HUES48 (cell line): Measurements from ENCODE around the gene SLC24A3.

Experiments used
- H3K27ac ChIP-seq: one replicate; pipeline ENCODE4 v1.7.0; 2013; ENCODE audit warnings: low read depth, low read length, inconsistent platforms
- H3K27me3 ChIP-seq: 2 replicates; pipeline ENCODE4 v1.6.1; 2013; ENCODE audit warnings: mild to moderate bottlenecking, low read length; ENCODE audit not compliant: control insufficient read depth, insufficient read depth
- H3K36me3 ChIP-seq: 2 replicates; pipeline ENCODE4 v1.6.1; 2013; ENCODE audit warnings: low read length; ENCODE audit not compliant: control insufficient read depth, insufficient read depth
- H3K4me1 ChIP-seq: 2 replicates; pipeline ENCODE4 v1.6.1; 2013; ENCODE audit warnings: mild to moderate bottlenecking, low read length; ENCODE audit not compliant: control insufficient read depth, insufficient read depth
- H3K4me3 ChIP-seq: 2 replicates; pipeline ENCODE4 v1.5.1; 2013; ENCODE audit warnings: mild to moderate bottlenecking, low read depth, low read length
- H3K9ac ChIP-seq: 2 replicates; pipeline ENCODE4 v1.6.1; 2013; ENCODE audit warnings: mild to moderate bottlenecking, low read depth, low read length, moderate library complexity
- H3K9me3 ChIP-seq: 2 replicates; pipeline ENCODE4 v1.6.1; 2013; ENCODE audit warnings: low read length; ENCODE audit not compliant: control insufficient read depth, insufficient read depth

Gene SLC24A3

GRCh38 chr20:19256906-19257595 lies 44.6 kb downstream of the SLC24A3 start:
- Histone ChIP-seq H3K27ac (no peak overlapping the region), H3K9me3 (no peaks in the 10 kb centered on the region), H3K4me3 (no peak overlapping the region), H3K36me3 (no peaks in the 10 kb centered on the region), H3K27me3 (no peaks in the 10 kb centered on the region), H3K4me1 (0 out of 2 replicates have a peak, but pooled peaks cover 2% of the 10 kb centered on the region), H3K9ac (no peak overlapping the region)

GRCh38 chr20:19257865-19258264 lies 45.4 kb downstream of the SLC24A3 start:
- Histone ChIP-seq H3K9me3 (no peaks in the 10 kb centered on the region), H3K36me3 (no peaks in the 10 kb centered on the region), H3K27ac (no peak overlapping the region), H3K27me3 (no peaks in the 10 kb centered on the region), H3K9ac (no peak overlapping the region), H3K4me3 (no peak overlapping the region), H3K4me1 (0 out of 2 replicates have a peak, but pooled peaks cover 2% of the 10 kb centered on the region)

GRCh38 chr20:19259141-19259591 lies 46.7 kb downstream of the SLC24A3 start:
- Histone ChIP-seq H3K4me3 (no peak overlapping the region), H3K9ac (no peak overlapping the region), H3K9me3 (no peaks in the 10 kb centered on the region), H3K36me3 (no peaks in the 10 kb centered on the region), H3K27me3 (no peaks in the 10 kb centered on the region), H3K4me1 (0 out of 2 replicates have a peak, but pooled peaks cover 2% of the 10 kb centered on the region), H3K27ac (no peak overlapping the region)

GRCh38 chr20:19260412-19261090 lies 48.1 kb downstream of the SLC24A3 start:
- Histone ChIP-seq H3K9me3 (no peaks in the 10 kb centered on the region), H3K4me3 (no peak overlapping the region), H3K27me3 (no peaks in the 10 kb centered on the region), H3K9ac (no peak overlapping the region), H3K4me1 (peaks cover 6% of the 10 kb centered on the region; the same call in 1 of the 2 replicates), H3K36me3 (no peaks in the 10 kb centered on the region), H3K27ac (no peak overlapping the region)

- Histone ChIP-seq H3K27me3 (no peaks in the 10 kb centered on the region), H3K9ac (no peak overlapping the region), H3K4me3 (no peak overlapping the region), H3K27ac (no peak overlapping the region), H3K9me3 (no peaks in the 10 kb centered on the region), H3K4me1 (peaks cover 4% of the 10 kb centered on the region; the same call in 1 of the 2 replicates), H3K36me3 (no peaks in the 10 kb centered on the region)
Measured at GRCh38 chr20:19264191-19264590, 51.7 kb downstream of the SLC24A3 start.

GRCh38 chr20:19265646-19266374 lies 53.4 kb downstream of the SLC24A3 start:
- Histone ChIP-seq H3K9me3 (no peaks in the 10 kb centered on the region), H3K27ac (no peak overlapping the region), H3K36me3 (no peaks in the 10 kb centered on the region), H3K27me3 (no peaks in the 10 kb centered on the region), H3K9ac (no peak overlapping the region), H3K4me1 (peaks cover 4% of the 10 kb centered on the region; the same call in 1 of the 2 replicates), H3K4me3 (no peak overlapping the region)

GRCh38 chr20:19268426-19268825 lies 56.0 kb downstream of the SLC24A3 start:
- Histone ChIP-seq H3K36me3 (no peaks in the 10 kb centered on the region), H3K9me3 (no peaks in the 10 kb centered on the region), H3K27ac (no peak overlapping the region), H3K4me1 (peaks cover 6% of the 10 kb centered on the region; the same call in 1 of the 2 replicates), H3K9ac (no peak overlapping the region), H3K27me3 (no peaks in the 10 kb centered on the region), H3K4me3 (no peak overlapping the region)

GRCh38 chr20:19269737-19270340 lies 57.4 kb downstream of the SLC24A3 start:
- Histone ChIP-seq H3K27me3 (no peaks in the 10 kb centered on the region), H3K36me3 (no peaks in the 10 kb centered on the region), H3K27ac (no peak overlapping the region), H3K4me1 (peaks cover 6% of the 10 kb centered on the region; the same call in 1 of the 2 replicates), H3K9me3 (no peaks in the 10 kb centered on the region), H3K4me3 (no peak overlapping the region), H3K9ac (no peak overlapping the region)

GRCh38 chr20:19271879-19272651 lies 59.6 kb downstream of the SLC24A3 start:
- Histone ChIP-seq H3K36me3 (no peaks in the 10 kb centered on the region), H3K4me3 (no peak overlapping the region), H3K27ac (no peak overlapping the region), H3K9me3 (no peaks in the 10 kb centered on the region), H3K27me3 (no peaks in the 10 kb centered on the region), H3K4me1 (0 out of 2 replicates have a peak, but pooled peaks cover 2% of the 10 kb centered on the region), H3K9ac (no peak overlapping the region)

GRCh38 chr20:19272976-19273654 lies 60.7 kb downstream of the SLC24A3 start:
- Histone ChIP-seq H3K36me3 (no peaks in the 10 kb centered on the region), H3K4me1 (0 out of 2 replicates have a peak, but pooled peaks cover 2% of the 10 kb centered on the region), H3K9me3 (no peaks in the 10 kb centered on the region), H3K27me3 (no peaks in the 10 kb centered on the region), H3K9ac (no peak overlapping the region), H3K4me3 (no peak overlapping the region), H3K27ac (no peak overlapping the region)
